ENCODE data around the gene CHST9. TPM values are rescaled to one million over a fixed set of nuclear protein-coding genes. Genes with fewer than 3 reads are reported as not detected.

CHST9 gene
- total RNA-seq, 1 experiment from 2014 or later = 3.5 TPM

DNA sequence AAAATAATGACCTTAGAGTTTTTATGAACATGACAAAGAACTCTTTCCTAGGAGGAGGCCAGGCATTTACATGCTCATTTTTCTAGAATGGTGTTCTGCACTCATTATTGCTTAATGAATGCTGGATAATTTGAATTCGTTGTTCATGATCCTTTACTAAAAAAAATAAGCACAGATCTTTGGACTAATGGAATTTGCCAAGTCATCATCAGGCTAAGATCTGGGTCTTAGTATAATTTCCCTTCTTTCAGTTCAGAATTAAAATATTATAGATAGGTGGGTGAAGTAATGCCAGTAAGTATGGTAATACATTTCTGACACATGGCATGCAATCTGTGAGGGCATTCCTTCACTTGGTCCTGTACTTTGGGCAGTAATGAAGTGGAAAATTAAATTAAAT, 175.8 kb downstream of the CHST9 start:
- peaks cover 8 to 9% of the 10 kb centered on the region in 2 experiments for H3K4me1 Mint-ChIP-seq

More for the DNA sequence above, 175.8 kb downstream of the CHST9 start:
- Histone ChIP-seq H4K91ac (ENCODE audit: insufficient read length, low read depth, low read length) (no peak overlapping the region), H3T11ph (ENCODE audit: low read length) (no peak overlapping the region), H2BK12ac (ENCODE audit: insufficient read length, low read depth, low read length) (no peak overlapping the region), H2BK15ac (ENCODE audit: low read depth, low read length) (no peak overlapping the region), H2BK120ac (ENCODE audit: low read depth, low read length, poor library complexity, severe bottlenecking) (no peak overlapping the region), H3K79me1 (ENCODE audit: insufficient read depth, low read depth, low read length, poor library complexity, severe bottlenecking) (no peaks in the 10 kb centered on the region), H2AK5ac (ENCODE audit: insufficient read length, low read length) (no peak overlapping the region), H3K4me2 (ENCODE audit: insufficient read depth, insufficient read length, low read length) (no peak overlapping the region), H3K9ac (ENCODE audit: extremely low read depth, insufficient read length, low read length) (no peak overlapping the region), H2BK5ac (ENCODE audit: insufficient read length, low read length) (no peak overlapping the region), H3K4ac (ENCODE audit: low read depth, low read length) (no peak overlapping the region), H3K18ac (ENCODE audit: insufficient read length, low read depth, low read length) (no peak overlapping the region), H3K14ac (ENCODE audit: insufficient read depth, low read length) (no peak overlapping the region), H4K20me1 (ENCODE audit: control insufficient read depth, insufficient read depth, insufficient read length) (no peaks in the 10 kb centered on the region), H3K56ac (ENCODE audit: insufficient read length, low read depth, low read length) (no peak overlapping the region), H4K8ac (replicated peaks; ENCODE audit: insufficient read length, low read depth, low read length) (no peak overlapping the region), H3K4me1 (ENCODE audit: insufficient read depth, low read length) (no peaks in the 10 kb centered on the region; the same call in 1 of the 2 replicates), H2BK20ac (ENCODE audit: low read depth, low read length, poor library complexity, severe bottlenecking) (no peak overlapping the region), H3K9me3 (ENCODE audit: control insufficient read depth, low read depth, low read length) (no peaks in the 10 kb centered on the region), H3K27me3 (ENCODE audit: insufficient read depth, low read length) (no peaks in the 10 kb centered on the region), H3K23me2 (ENCODE audit: insufficient read length, low read depth, low read length, poor library complexity, severe bottlenecking) (no peaks in the 10 kb centered on the region), H4K5ac (ENCODE audit: insufficient read length, low read depth, low read length) (no peak overlapping the region), H3K23ac (ENCODE audit: insufficient read length, low read depth, low read length) (no peak overlapping the region), H3K79me2 (ENCODE audit: insufficient read depth, low read length) (no peaks in the 10 kb centered on the region), H3K27ac (ENCODE audit: insufficient read length, low read depth, low read length) (no peak overlapping the region), H2AFZ (ENCODE audit: low read length) (no peak overlapping the region)
- no peak for DNase-seq
- no CpG with 5 or more reads among the region's 1 CpG for WGBS (ENCODE audit: extremely low coverage, insufficient read length, low lambda C conversion rate)
- Mint-ChIP-seq H3K27me3 (ENCODE audit: low read depth) (peaks cover 1% of the 10 kb centered on the region; the same call in 1 of the 2 replicates), H3K36me3 (ENCODE audit: insufficient read depth in 1 of 3, low read depth in 3 of 3) (no peaks in the 10 kb centered on the region; a peak in 1 of 7 replicates), H3K27ac (no peak overlapping the region), H3K9me3 (no peaks in the 10 kb centered on the region; a peak in 1 of 5 replicates), H3K4me3 (no peak overlapping the region)
- TF ChIP-seq, protein P1, sequence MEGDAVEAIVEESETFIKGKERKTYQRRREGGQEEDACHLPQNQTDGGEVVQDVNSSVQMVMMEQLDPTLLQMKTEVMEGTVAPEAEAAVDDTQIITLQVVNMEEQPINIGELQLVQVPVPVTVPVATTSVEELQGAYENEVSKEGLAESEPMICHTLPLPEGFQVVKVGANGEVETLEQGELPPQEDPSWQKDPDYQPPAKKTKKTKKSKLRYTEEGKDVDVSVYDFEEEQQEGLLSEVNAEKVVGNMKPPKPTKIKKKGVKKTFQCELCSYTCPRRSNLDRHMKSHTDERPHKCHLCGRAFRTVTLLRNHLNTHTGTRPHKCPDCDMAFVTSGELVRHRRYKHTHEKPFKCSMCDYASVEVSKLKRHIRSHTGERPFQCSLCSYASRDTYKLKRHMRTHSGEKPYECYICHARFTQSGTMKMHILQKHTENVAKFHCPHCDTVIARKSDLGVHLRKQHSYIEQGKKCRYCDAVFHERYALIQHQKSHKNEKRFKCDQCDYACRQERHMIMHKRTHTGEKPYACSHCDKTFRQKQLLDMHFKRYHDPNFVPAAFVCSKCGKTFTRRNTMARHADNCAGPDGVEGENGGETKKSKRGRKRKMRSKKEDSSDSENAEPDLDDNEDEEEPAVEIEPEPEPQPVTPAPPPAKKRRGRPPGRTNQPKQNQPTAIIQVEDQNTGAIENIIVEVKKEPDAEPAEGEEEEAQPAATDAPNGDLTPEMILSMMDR (conservative IDR thresholded peaks at IDR 0.05) = no peak

Data from H9 (cell line).